Measurements from ENCODE around the gene INPP5A. TPM values are rescaled to one million over a fixed set of nuclear protein-coding genes. Genes with fewer than 3 reads are reported as not detected.
"Not testable (repeated sequence)": the region's sequence is repeated elsewhere in the genome, so short reads cannot be mapped to it uniquely, and the experiment has no call there.

INPP5A gene
- total RNA-seq, 1 donor from 2014 or later: 14.2 TPM

GRCh38 chr10:132679640-132680039 lies 142.1 kb downstream of the INPP5A start:
- H3F3A ChIP-seq (ENCODE audit: low read depth): peaks cover 6% of the 10 kb centered on the region
- Mint-ChIP-seq H3K4me3 (no peak overlapping the region), H3K9me3 (peaks cover 3% of the 10 kb centered on the region), H3K36me3 (peaks cover 9% of the 10 kb centered on the region), H3K4me1 (peaks cover 11% of the 10 kb centered on the region), H3K27ac (no peak overlapping the region), H3K27me3 (ENCODE audit: insufficient read depth, low read depth) (peaks cover 24% of the 10 kb centered on the region)
- no peak overlapping the region for H3K9ac ChIP-seq
- H3K4me1 ChIP-seq: no peaks in the 10 kb centered on the region
- no peaks in the 10 kb centered on the region for H4K20me1 ChIP-seq (ENCODE audit: low read depth)
- TF ChIP-seq CTCF (IDR thresholded peaks at IDR 0.05) (no peak), EZH2phosphoT487 (IDR thresholded peaks at IDR 0.05) (no peak), EZH2 (IDR thresholded peaks at IDR 0.05) (no peak)
- H3K4me3 ChIP-seq: no peak overlapping the region
- H3K27me3 ChIP-seq: no peaks in the 10 kb centered on the region
- no peak overlapping the region for H2AFZ ChIP-seq (replicated peaks)
- H3K36me3 ChIP-seq: no peaks in the 10 kb centered on the region
- no peak overlapping the region for H3K27ac ChIP-seq
- no peaks in the 10 kb centered on the region for H3K9me3 ChIP-seq (ENCODE audit: low read depth)
- DNase-seq (ENCODE audit: low spot score): no peak
- no peaks in the 10 kb centered on the region for H3K79me2 ChIP-seq (ENCODE audit: low read depth)
- H3K4me2 ChIP-seq: no peak overlapping the region

- not testable (repeated sequence) for H3K9me3 Mint-ChIP-seq; DNase-seq (ENCODE audit: low spot score); H3K4me1 ChIP-seq; H3K27ac ChIP-seq; H3K79me2 ChIP-seq (ENCODE audit: low read depth); H3F3A ChIP-seq (ENCODE audit: low read depth); H2AFZ ChIP-seq (replicated peaks); H3K4me3 Mint-ChIP-seq; H3K36me3 ChIP-seq; H3K9me3 ChIP-seq (ENCODE audit: low read depth); H3K4me3 ChIP-seq; H4K20me1 ChIP-seq (ENCODE audit: low read depth); H3K4me2 ChIP-seq; H3K36me3 Mint-ChIP-seq; H3K9ac ChIP-seq; H3K27ac Mint-ChIP-seq; H3K27me3 ChIP-seq
- peaks cover 22% of the 10 kb centered on the region for H3K27me3 Mint-ChIP-seq (ENCODE audit: insufficient read depth, low read depth)
- H3K4me1 Mint-ChIP-seq: peaks cover 18% of the 10 kb centered on the region
Measured at GRCh38 chr10:132680741-132681140, 143.2 kb downstream of the INPP5A start.

GRCh38 chr10:132681858-132682755 lies 144.5 kb downstream of the INPP5A start:
- Mint-ChIP-seq H3K9me3 (peaks cover 3% of the 10 kb centered on the region), H3K4me3 (no peak overlapping the region), H3K27me3 (ENCODE audit: insufficient read depth, low read depth) (peaks cover 17% of the 10 kb centered on the region), H3K4me1 (peaks cover 19% of the 10 kb centered on the region), H3K36me3 (peaks cover 9% of the 10 kb centered on the region), H3K27ac (no peak overlapping the region)
- Histone ChIP-seq H2AFZ (replicated peaks) (no peak overlapping the region), H3K79me2 (ENCODE audit: low read depth) (no peaks in the 10 kb centered on the region), H3K27ac (no peak overlapping the region), H3K36me3 (no peaks in the 10 kb centered on the region), H3K4me1 (no peaks in the 10 kb centered on the region), H3F3A (ENCODE audit: low read depth) (peaks cover 6% of the 10 kb centered on the region), H3K9ac (no peak overlapping the region), H3K4me3 (no peak overlapping the region), H3K4me2 (no peak overlapping the region), H4K20me1 (ENCODE audit: low read depth) (peaks cover 5% of the 10 kb centered on the region), H3K27me3 (no peaks in the 10 kb centered on the region), H3K9me3 (ENCODE audit: low read depth) (no peaks in the 10 kb centered on the region)
- no peak for DNase-seq (ENCODE audit: low spot score)
- TF ChIP-seq EZH2phosphoT487 (IDR thresholded peaks at IDR 0.05) (no peak), EZH2 (IDR thresholded peaks at IDR 0.05) (no peak), CTCF (IDR thresholded peaks at IDR 0.05) (no peak)
